SK-N-SH treated with all-trans-retinoic acid at 6 μM for 48 hours (cell line): Measurements from ENCODE around the gene MMP15.
"Not testable (repeated sequence)": the region's sequence is repeated elsewhere in the genome, so short reads cannot be mapped to it uniquely, and the experiment has no call there.

Experiments
- ATAC-seq: fragments of 200-7000 bp; cut with Tn5 transposase; 3 replicates; pipeline ENCODE4 v1.9.1; 2020; ENCODE audit warnings: mild to moderate bottlenecking, moderate library complexity
- ARNTL ChIP-seq: fragments of 450-650 bp; formaldehyde crosslinking; IDR thresholded peaks from 2 replicates; pipeline ENCODE4 v1.5.0; 2020; ENCODE audit warnings: low read depth, mild to moderate bottlenecking, moderate library complexity, borderline replicate concordance
- BACH2 ChIP-seq: fragments of 250-450 bp; sonication (Bioruptor Pico); IDR thresholded peaks from 2 replicates; pipeline ENCODE4 v1.9.0; 2021; ENCODE audit warnings: mild to moderate bottlenecking, borderline replicate concordance
- GLIS3 ChIP-seq: fragments of 250-450 bp; sonication (Bioruptor Pico); IDR thresholded peaks from 2 replicates; pipeline ENCODE4 v1.5.0; 2020; ENCODE audit warnings: mild to moderate bottlenecking, moderate library complexity
- ISL1 ChIP-seq: fragments of 250-450 bp; sonication (Bioruptor Pico); IDR thresholded peaks from 2 replicates; pipeline ENCODE4 v2.1.2; 2022; ENCODE audit warnings: mild to moderate bottlenecking, moderate library complexity
- PATZ1 ChIP-seq: fragments of 250-450 bp; sonication (Bioruptor Pico); IDR thresholded peaks from 2 replicates; pipeline ENCODE4 v1.8.0; 2020; ENCODE audit warnings: mild to moderate bottlenecking, moderate library complexity, borderline replicate concordance
- PPARA ChIP-seq: fragments of 250-450 bp; sonication (Bioruptor Pico); IDR thresholded peaks from 2 replicates; pipeline ENCODE4 v1.5.0; 2020; ENCODE audit warnings: mild to moderate bottlenecking, borderline replicate concordance
- SNAI2 ChIP-seq: fragments of 250-450 bp; sonication (Bioruptor Pico); IDR thresholded peaks from 2 replicates; pipeline ENCODE4 v1.5.0; 2020; ENCODE audit warnings: mild to moderate bottlenecking, moderate library complexity
- TSHZ2 ChIP-seq: fragments of 250-450 bp; sonication (Bioruptor Pico); IDR thresholded peaks from 2 replicates; pipeline ENCODE4 v1.5.0; 2020; ENCODE audit warnings: mild to moderate bottlenecking, moderate library complexity
- ZC3H10 ChIP-seq: fragments of 250-450 bp; sonication (Bioruptor Pico); IDR thresholded peaks from 2 replicates; pipeline ENCODE4 v1.5.1; 2021; ENCODE audit warnings: mild to moderate bottlenecking, moderate library complexity
- ZFP3 ChIP-seq: fragments of 250-450 bp; sonication (Bioruptor Pico); IDR thresholded peaks from 2 replicates; pipeline ENCODE4 v1.5.0; 2020; ENCODE audit warnings: mild to moderate bottlenecking, moderate library complexity
- ZFP30 ChIP-seq: fragments of 450-650 bp; formaldehyde crosslinking; IDR thresholded peaks from 2 replicates; pipeline ENCODE4 v1.5.0; 2022; ENCODE audit warnings: mild to moderate bottlenecking, moderate library complexity
- ZNF565 ChIP-seq: fragments of 450-650 bp; formaldehyde crosslinking; conservative IDR thresholded peaks from 2 replicates; pipeline ENCODE4 v1.5.0; 2020; ENCODE audit warnings: low read depth, mild to moderate bottlenecking, moderate library complexity
- ZNF70 ChIP-seq: fragments of 450-650 bp; formaldehyde crosslinking; IDR thresholded peaks from 2 replicates; pipeline ENCODE4 v1.5.0; 2020; ENCODE audit warnings: mild to moderate bottlenecking, moderate library complexity
- TF ChIP-seq, protein P1 (sequence below): fragments of 250-450 bp; sonication (Bioruptor Pico); IDR thresholded peaks from 2 replicates; pipeline ENCODE4 v1.8.0; 2021; ENCODE audit warnings: low read depth, mild to moderate bottlenecking, moderate library complexity, borderline replicate concordance
- TF ChIP-seq, protein P2 (sequence below): fragments of 250-450 bp; sonication (Bioruptor Pico); IDR thresholded peaks from 2 replicates; pipeline ENCODE4 v1.5.1; 2021; ENCODE audit warnings: mild to moderate bottlenecking, moderate library complexity

The MMP15 gene

GRCh38 chr16:58094026-58094425 is 68.5 kb downstream of the MMP15 start (continued):
- no peak for TF ChIP-seq PPARA
- no peak for TF ChIP-seq ZNF565
- no peak for TF ChIP-seq ZFP30 (CRISPR knock-in tag)
- TF ChIP-seq TSHZ2 (CRISPR knock-in tag) = no peak

- no peak for TF ChIP-seq ZFP3 (CRISPR knock-in tag)
- TF ChIP-seq, protein P1, sequence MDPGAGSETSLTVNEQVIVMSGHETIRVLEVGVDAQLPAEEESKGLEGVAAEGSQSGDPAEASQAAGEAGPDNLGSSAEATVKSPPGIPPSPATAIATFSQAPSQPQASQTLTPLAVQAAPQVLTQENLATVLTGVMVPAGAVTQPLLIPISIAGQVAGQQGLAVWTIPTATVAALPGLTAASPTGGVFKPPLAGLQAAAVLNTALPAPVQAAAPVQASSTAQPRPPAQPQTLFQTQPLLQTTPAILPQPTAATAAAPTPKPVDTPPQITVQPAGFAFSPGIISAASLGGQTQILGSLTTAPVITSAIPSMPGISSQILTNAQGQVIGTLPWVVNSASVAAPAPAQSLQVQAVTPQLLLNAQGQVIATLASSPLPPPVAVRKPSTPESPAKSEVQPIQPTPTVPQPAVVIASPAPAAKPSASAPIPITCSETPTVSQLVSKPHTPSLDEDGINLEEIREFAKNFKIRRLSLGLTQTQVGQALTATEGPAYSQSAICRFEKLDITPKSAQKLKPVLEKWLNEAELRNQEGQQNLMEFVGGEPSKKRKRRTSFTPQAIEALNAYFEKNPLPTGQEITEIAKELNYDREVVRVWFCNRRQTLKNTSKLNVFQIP (CRISPR knock-in tag) = no peak
- TF ChIP-seq, all 23 proteins: peak for 0
- ATAC-seq = no peak
Observed at GRCh38 chr16:58094791-58095574, 69.4 kb downstream of the MMP15 start.

DNA sequence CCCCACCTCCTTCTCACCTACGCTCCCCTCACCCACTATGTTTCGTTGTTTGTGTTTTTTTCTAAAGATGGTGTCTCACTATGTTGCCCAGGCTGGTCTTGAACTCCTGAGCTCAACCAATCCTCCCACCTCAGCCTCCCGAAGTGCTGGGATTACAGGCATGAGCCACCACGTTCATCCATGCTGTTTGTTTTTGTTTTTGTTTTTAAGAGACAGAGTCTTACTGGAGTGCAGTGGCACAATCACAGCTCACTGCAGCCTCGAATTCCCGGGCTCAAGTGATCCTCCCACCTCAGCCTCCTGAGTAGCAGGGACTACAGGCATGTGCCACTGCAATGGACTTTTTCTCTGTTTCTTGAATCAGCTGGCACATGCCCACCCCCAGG is 70.0 kb downstream of the MMP15 start:
- not testable (repeated sequence) for ATAC-seq

- TF ChIP-seq ARNTL (CRISPR knock-in tag) (no peak), BACH2 (CRISPR knock-in tag) (no peak), SNAI2 (CRISPR knock-in tag) (no peak), GLIS3 (CRISPR knock-in tag) (no peak), ZFP3 (CRISPR knock-in tag) (no peak), ZNF70 (CRISPR knock-in tag) (no peak), ISL1 (CRISPR knock-in tag) (no peak), TSHZ2 (CRISPR knock-in tag) (no peak), PATZ1 (CRISPR knock-in tag) (no peak), ZC3H10 (no peak), ZNF565 (no peak)
- TF ChIP-seq, protein P2, sequence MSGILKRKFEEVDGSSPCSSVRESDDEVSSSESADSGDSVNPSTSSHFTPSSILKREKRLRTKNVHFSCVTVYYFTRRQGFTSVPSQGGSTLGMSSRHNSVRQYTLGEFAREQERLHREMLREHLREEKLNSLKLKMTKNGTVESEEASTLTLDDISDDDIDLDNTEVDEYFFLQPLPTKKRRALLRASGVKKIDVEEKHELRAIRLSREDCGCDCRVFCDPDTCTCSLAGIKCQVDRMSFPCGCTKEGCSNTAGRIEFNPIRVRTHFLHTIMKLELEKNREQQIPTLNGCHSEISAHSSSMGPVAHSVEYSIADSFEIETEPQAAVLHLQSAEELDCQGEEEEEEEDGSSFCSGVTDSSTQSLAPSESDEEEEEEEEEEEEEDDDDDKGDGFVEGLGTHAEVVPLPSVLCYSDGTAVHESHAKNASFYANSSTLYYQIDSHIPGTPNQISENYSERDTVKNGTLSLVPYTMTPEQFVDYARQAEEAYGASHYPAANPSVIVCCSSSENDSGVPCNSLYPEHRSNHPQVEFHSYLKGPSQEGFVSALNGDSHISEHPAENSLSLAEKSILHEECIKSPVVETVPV = no peak
- ATAC-seq = no peak
Observed at GRCh38 chr16:58096249-58096648, 70.7 kb downstream of the MMP15 start.
